Lower leg skin (tissue), 4 donors: Measurements from ENCODE around the gene RNF17. TPM values are rescaled to one million over a fixed set of nuclear protein-coding genes. Genes with fewer than 3 reads are reported as not detected.

Experiments used
- DNase-seq, 2 donors: peaks; one replicate each; pipeline ENCODE4 v3.0.0-alpha.2; 2019; ENCODE audit warnings: low spot score in 2 of 2
- H3K4me3 ChIP-seq: fragments of 200-600 bp; sonication (generic); 2 replicates; pipeline ENCODE4 v1.5.1; 2017; ENCODE audit warnings: mild to moderate bottlenecking, low read depth; ENCODE audit not compliant: poor library complexity, severe bottlenecking
- POLR2A ChIP-seq, 2 donors: fragments of 450-650 bp; IDR thresholded peaks; one replicate each; pipeline ENCODE4 v1.6.1; 2016 to 2017; ENCODE audit warnings: antibody characterized with exemption in 2 of 2, mild to moderate bottlenecking in 1 of 2, moderate library complexity in 1 of 2
- WGBS, 2 donors: methylation state at CpG; one replicate each; pipeline ENCODE4 v1.1.5; 2018; 5-methylcytosine and 5-hydroxymethylcytosine counted together
- intact Hi-C: fragments of 100-400 bp; cut with DNase I; formaldehyde crosslinking; loops from one replicate; pipeline ENCODE4 v1.15.0; 2023; ENCODE audit warnings: low total_unique reads
- total RNA-seq, 4 donors: library from RNA; depleted of rRNA; stranded (reverse); fragments of >200 nt; gene quantifications; one replicate each; pipeline ENCODE4 v1.1.0, GENCODE V29; 2016
- TF ChIP-seq, protein P1 (sequence below), 3 donors: fragments of 450-650 bp; IDR thresholded peaks; one replicate each; pipeline ENCODE4 v1.5.1; 2016; ENCODE audit warnings: antibody characterized with exemption in 3 of 3, mild to moderate bottlenecking in 3 of 3, moderate library complexity in 2 of 3

The RNF17 gene
- total RNA-seq, 4 donors from 2014 or later, result 0.19 TPM; not detected in 3

DNA sequence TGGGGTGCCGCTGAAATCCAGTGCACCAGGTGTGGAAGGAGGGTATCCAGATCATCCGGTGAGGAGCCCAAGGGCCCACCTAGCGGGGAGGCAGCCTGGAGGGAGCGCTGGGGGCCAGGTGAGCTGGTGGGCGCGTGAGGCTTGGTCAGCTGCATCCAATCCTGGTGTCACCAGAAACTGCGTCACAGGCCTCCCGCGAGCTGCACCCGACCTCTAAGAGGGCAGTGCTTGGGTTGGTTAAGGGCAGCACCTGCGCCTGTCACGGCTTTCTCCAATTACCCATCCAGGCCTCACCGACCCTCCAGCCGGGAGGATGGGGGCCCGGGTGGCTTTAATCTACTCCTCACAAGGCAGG is 284 bp downstream of the RNF17 start:
- TF ChIP-seq POLR2A (IDR thresholded peaks at IDR 0.05), result no peak
- TF ChIP-seq, protein P1, sequence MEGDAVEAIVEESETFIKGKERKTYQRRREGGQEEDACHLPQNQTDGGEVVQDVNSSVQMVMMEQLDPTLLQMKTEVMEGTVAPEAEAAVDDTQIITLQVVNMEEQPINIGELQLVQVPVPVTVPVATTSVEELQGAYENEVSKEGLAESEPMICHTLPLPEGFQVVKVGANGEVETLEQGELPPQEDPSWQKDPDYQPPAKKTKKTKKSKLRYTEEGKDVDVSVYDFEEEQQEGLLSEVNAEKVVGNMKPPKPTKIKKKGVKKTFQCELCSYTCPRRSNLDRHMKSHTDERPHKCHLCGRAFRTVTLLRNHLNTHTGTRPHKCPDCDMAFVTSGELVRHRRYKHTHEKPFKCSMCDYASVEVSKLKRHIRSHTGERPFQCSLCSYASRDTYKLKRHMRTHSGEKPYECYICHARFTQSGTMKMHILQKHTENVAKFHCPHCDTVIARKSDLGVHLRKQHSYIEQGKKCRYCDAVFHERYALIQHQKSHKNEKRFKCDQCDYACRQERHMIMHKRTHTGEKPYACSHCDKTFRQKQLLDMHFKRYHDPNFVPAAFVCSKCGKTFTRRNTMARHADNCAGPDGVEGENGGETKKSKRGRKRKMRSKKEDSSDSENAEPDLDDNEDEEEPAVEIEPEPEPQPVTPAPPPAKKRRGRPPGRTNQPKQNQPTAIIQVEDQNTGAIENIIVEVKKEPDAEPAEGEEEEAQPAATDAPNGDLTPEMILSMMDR (IDR thresholded peaks at IDR 0.05), result no peak
- intact Hi-C loops, result no loop called here
- no peak overlapping the region for H3K4me3 ChIP-seq
- DNase-seq, result no peak
- WGBS, 2 donors, result 94 to 99% methylated on average over 13 to 15 of the region's 15 CpGs

DNA sequence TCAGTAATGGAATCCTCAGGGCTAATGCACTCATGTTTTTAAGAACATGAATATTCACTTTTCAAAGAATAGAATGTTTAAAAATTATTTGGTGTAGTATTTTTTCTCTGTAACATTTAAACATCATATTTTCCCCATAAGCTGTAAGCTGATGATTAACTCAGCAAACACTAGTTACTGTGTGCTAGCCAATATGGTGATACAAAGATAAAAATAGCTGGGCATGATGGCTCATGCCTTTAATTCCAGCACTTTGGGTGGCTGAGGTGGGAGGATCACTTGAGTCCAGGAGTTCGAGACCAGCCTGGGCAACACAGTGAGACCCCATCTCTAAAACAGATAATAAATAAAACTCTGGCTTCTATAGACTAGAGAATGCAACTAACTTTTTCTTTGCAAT is 13.2 kb downstream of the RNF17 start:
- intact Hi-C loops, result no loop called here
- WGBS, 2 donors, result 64 to 67% methylated on average over 1 of the region's 1 CpG
- H3K4me3 ChIP-seq, result no peak overlapping the region
- TF ChIP-seq, protein P1 (IDR thresholded peaks at IDR 0.05), result no peak
- TF ChIP-seq POLR2A (IDR thresholded peaks at IDR 0.05), result no peak
- DNase-seq, result no peak

DNA sequence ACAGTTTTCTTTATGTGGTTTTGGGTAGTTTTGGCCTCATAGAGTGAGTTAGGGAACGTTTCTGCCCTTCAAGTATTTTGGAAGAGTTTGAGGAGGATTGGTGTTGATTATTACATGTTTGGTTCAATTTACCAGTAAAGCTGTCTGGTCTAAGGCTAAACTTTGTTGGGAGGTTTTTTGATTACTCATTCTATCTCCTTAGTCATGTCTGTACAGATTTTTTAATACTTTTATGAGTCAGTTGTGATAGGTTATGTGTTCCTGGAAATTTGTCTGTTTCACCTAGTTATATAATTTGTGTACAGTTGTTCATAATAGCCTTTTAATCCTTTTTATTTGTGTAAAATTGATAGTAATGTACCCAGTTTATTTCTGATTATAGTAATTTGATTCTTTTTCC is 20.4 kb downstream of the RNF17 start:
- DNase-seq, result no peak
- WGBS, 2 donors, result 34 to 42% methylated on average over 1 of the region's 1 CpG
- intact Hi-C loops, result no loop called here
- H3K4me3 ChIP-seq, result no peak overlapping the region
- TF ChIP-seq, protein P1 (IDR thresholded peaks at IDR 0.05), result no peak
- TF ChIP-seq POLR2A (IDR thresholded peaks at IDR 0.05), result no peak

DNA sequence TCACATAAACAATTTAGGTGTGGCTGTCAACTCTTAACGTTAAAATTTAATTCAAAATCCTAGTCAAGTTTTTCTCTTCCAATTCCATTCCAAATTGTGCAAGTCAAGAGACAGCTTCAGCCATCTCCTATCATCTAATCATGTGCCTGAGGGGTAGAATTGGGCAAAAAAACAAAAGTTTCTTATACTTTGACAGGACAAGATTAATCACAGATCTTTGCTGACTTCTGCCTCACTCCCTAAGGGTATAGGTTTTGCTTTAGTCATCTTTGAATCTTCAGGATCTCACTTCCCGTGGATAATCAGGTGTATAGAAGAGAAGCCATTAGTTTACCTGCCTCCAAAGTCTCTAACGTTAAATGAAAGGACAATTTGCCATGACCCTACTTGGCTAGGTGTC is 24.6 kb downstream of the RNF17 start:
- no peak for DNase-seq
- intact Hi-C loops, result no loop called here
- WGBS, 2 donors, result 38 to 46% methylated on average over 3 of the region's 3 CpGs
- no peak for TF ChIP-seq POLR2A (IDR thresholded peaks at IDR 0.05)
- TF ChIP-seq, protein P1 (IDR thresholded peaks at IDR 0.05), result no peak
- H3K4me3 ChIP-seq, result no peak overlapping the region

DNA sequence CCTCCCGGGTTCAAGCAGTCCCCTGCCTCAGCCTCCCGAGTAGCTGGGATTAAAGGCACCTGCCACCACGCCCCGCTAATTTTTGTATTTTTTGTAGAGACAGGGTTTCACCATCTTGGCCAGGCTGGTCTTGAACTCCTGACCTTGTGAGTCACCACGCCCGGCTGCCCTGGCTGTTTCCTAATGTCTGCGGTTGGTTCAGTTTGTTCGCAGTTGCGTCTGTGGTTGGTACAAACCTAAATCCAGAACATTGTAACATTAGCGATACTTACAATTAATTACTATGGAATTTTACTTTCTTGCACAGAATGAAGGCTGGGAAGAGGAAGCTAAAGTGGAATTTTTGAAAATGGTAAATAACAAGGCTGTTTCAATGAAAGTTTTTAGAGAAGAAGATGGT is 38.1 kb downstream of the RNF17 start:
- DNase-seq, result no peak
- intact Hi-C loops, result no loop called here
- WGBS, 2 donors, result 86 to 92% methylated on average over 10 of the region's 10 CpGs
- no peak for TF ChIP-seq POLR2A (IDR thresholded peaks at IDR 0.05)
- TF ChIP-seq, protein P1 (IDR thresholded peaks at IDR 0.05), result no peak
- no peak overlapping the region for H3K4me3 ChIP-seq

DNA sequence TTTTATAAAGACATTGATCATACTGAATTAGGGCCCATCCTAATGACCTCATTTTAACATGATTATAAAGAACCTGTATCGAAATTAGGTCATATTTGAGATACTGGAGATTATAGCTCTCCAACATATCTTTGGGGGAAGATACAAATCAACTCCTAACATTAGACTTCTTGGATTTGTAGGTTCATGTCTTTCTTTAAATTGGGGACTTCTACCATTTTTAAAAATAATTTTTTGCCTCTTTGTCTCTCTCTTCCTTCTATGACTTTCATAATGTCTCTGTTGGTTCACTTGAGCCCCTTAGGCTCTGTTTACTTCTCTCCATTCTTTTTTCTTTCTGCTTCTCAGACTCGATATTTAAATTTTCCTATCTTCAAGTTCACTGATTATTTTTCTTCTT is 57.2 kb downstream of the RNF17 start:
- WGBS, 2 donors, result 82 to 85% methylated on average over 2 of the region's 2 CpGs
- intact Hi-C loops, result no loop called here
- no peak overlapping the region for H3K4me3 ChIP-seq
- DNase-seq, result no peak
- no peak for TF ChIP-seq POLR2A (IDR thresholded peaks at IDR 0.05)
- TF ChIP-seq, protein P1 (IDR thresholded peaks at IDR 0.05), result no peak
